A549 (cell line): ENCODE measurements around the gene DCAF4.

ENCODE experiments used
- CEBPB ChIP-seq, 2 experiments: fragments of >200 bp in 1 of 2; sonication (Bioruptor Twin) in 1 of 2; formaldehyde crosslinking in 1 of 2; IDR thresholded peaks; 2 replicates each; pipeline ENCODE4 v1.6.1; 2012 to 2016
- CTCF ChIP-seq: fragments of >200 bp; sonication (Bioruptor Twin); formaldehyde crosslinking; IDR thresholded peaks from 3 replicates; pipeline ENCODE4 v1.5.1; 2016
- ELK1 ChIP-seq: fragments of 150-350 bp; IDR thresholded peaks from 2 replicates; pipeline ENCODE4 v1.6.1; 2014; ENCODE audit warnings: low read depth, mild to moderate bottlenecking, low read length
- FOSL2 ChIP-seq, 2 experiments: fragments of 450-650 bp in 1 of 2; fragments of >200 bp in 1 of 2; sonication (Bioruptor Twin) in 1 of 2; formaldehyde crosslinking; IDR thresholded peaks; 2 replicates each; pipeline versions ENCODE4 v1.5.0 to v1.6.1; 2016 to 2020; ENCODE audit warnings: mild to moderate bottlenecking in 1 of 2, moderate library complexity in 1 of 2
- GATA3 ChIP-seq: IDR thresholded peaks from 2 replicates; pipeline ENCODE4 v1.6.1; 2012; ENCODE audit warnings: borderline replicate concordance
- RAD21 ChIP-seq, 2 experiments: fragments of >200 bp in 1 of 2; sonication (Bioruptor Twin) in 1 of 2; formaldehyde crosslinking in 1 of 2; IDR thresholded peaks in 1 of 2; conservative IDR thresholded peaks in 1 of 2; 2 replicates in 1 of 2; 3 replicates in 1 of 2; pipeline ENCODE4 v1.6.1; 2012 to 2018; ENCODE audit warnings: inconsistent platforms in 1 of 2
- TF ChIP-seq, protein P1 (sequence below): fragments of 450-650 bp; IDR thresholded peaks from 2 replicates; pipeline ENCODE4 v1.6.1; 2014; ENCODE audit warnings: antibody characterized with exemption
- TF ChIP-seq, protein P2 (sequence below): IDR thresholded peaks from 2 replicates; pipeline ENCODE4 v1.6.1; 2012

DNA sequence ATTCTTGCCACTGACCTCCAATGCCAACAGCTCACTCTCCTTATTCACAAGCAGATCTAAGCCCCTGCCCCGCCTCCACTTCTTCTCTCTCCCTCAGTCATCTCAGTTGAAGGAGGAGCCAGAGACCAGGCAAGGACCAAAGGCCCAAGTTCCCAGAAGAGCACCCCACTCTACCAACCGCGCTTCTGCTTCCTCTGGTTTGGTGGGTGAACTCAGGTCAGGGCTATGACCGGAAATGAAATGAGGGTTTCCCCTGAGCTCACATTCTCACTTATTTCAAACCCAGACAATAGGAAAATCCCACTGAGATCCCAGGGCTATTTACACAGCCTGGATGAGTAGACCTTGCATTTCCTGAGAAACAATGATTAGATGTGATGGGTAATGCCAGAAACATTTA, 42.3 kb upstream of the DCAF4 start:
- TF ChIP-seq FOSL2 (IDR thresholded peaks at IDR 0.05) (no peak), FOSL2 (CRISPR knock-in tag; IDR thresholded peaks at IDR 0.05) (no peak), RAD21 (conservative IDR thresholded peaks at IDR 0.05 in 1 of 2, IDR thresholded peaks at IDR 0.05 in 1 of 2) (no peak), CEBPB (IDR thresholded peaks at IDR 0.05) (no peak), CTCF (no peak), ELK1 (no peak), GATA3 (no peak)
- TF ChIP-seq, protein P1, sequence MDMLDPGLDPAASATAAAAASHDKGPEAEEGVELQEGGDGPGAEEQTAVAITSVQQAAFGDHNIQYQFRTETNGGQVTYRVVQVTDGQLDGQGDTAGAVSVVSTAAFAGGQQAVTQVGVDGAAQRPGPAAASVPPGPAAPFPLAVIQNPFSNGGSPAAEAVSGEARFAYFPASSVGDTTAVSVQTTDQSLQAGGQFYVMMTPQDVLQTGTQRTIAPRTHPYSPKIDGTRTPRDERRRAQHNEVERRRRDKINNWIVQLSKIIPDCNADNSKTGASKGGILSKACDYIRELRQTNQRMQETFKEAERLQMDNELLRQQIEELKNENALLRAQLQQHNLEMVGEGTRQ: no peak
- TF ChIP-seq, protein P2, sequence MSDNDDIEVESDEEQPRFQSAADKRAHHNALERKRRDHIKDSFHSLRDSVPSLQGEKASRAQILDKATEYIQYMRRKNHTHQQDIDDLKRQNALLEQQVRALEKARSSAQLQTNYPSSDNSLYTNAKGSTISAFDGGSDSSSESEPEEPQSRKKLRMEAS: no peak
